Measurements from ENCODE around the gene VASP.

VASP gene

DNA sequence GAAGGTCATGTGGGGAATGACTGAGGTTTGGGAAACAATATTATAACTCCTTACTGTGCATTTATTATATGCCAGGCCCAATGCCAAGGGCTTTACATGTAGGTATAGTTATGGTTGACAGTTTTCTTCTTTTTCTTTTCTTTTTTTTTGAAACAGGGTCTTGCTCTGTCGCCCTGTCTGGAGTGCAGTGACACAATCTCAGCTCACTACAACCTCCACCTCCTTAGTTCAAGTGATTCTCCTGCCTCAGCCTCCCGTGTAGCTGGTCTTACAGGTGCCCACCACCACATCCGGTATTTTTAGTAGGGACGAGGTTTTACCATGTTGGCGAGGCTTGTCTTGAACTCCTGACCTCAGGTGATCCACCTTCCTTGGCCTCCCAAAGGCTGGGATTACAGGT lies 24.2 kb upstream of the VASP start:
- Mint-ChIP-seq H3K27ac (no peak overlapping the region), H3K4me1 (ENCODE audit: low read depth) (peaks cover 22% of the 10 kb centered on the region), H3K36me3 (ENCODE audit: low read depth) (no peaks in the 10 kb centered on the region), H3K27me3 (ENCODE audit: low read depth) (peaks cover 4% of the 10 kb centered on the region), H3K4me3 (no peak overlapping the region), H3K9me3 (no peaks in the 10 kb centered on the region)

DNA sequence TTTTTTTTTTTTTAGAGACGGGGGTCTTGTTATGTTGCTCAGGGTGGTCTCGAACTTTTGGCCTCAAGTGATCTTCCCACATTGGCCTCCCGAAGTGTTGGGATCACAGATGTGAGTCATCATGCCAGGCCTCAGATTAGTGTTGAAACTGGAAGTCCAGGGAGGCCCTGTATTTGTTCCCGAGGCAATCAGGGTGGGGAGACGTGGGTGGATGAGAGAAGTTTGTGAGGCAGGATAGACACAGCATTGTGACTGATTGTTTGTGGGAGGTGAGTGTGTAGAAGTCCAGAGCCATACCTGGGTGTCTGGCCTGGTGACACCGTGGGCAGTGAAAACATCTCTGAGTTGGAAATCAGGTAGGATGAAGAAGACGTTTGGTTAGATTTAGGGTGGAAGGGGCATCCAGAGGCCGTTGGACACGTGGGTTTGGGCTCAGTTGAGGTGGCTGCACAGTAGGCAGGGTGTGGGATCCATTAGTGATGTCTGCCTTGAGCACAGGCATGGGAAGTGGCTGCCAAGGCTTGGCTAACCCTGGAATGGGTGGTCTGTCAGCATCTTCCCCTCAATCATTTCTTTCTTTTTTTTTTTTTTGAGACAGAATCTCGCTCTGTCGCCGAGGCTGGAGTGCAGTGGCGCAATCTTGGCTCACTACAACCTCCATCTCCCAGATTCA lies 22.9 kb upstream of the VASP start:
- H3K4me3 Mint-ChIP-seq, result peak overlapping the region; percentile 50
- no peak overlapping the region for H3K27ac Mint-ChIP-seq
- H3K27me3 Mint-ChIP-seq (ENCODE audit: low read depth), result peaks cover 4% of the 10 kb centered on the region
- H3K36me3 Mint-ChIP-seq (ENCODE audit: low read depth), result no peaks in the 10 kb centered on the region
- no peaks in the 10 kb centered on the region for H3K9me3 Mint-ChIP-seq
- H3K4me1 Mint-ChIP-seq (ENCODE audit: low read depth), result peaks cover 14% of the 10 kb centered on the region

DNA sequence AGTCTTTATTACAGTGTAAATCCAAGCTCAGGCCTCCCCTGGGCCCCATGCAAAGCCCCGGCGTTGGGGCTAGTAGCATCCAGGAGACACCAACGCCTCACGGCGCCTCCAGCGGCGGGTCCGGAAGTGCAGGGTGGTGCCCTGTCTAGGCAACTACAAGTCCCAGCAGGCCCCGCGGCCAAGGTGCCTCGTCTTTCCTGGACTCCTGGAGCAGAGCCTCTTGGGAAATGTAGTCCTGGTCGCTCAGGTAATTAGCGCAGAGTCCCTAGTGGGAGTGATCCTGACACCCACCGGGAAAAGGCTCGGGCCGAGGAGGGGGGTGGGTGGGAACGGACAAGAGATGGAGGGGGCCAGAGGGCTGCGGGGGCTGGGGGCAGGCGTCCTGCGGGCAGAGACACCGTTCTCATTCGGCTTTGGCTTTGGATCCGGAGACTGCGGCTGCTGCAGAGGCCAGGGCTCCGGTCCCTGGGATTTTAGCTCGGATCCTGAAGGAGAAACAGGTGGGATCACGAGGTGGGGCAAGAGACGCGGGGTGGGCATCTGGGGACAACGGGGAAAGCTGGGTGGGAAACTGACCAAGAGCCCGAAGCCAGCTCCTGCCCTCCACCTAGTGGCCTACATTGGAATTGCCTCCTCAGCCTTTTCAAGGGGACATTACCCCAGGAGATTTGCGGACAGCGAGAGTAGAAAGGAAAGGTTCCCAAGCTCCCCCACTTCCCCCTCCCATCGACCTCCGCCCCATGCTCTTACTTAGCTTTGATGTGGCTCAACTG lies 21.8 kb upstream of the VASP start:
- H3K27me3 Mint-ChIP-seq (ENCODE audit: low read depth), result peaks cover 4% of the 10 kb centered on the region
- H3K27ac Mint-ChIP-seq, result peak overlapping the region; percentile 81
- peak overlapping the region; percentile 89 for H3K4me3 Mint-ChIP-seq
- H3K9me3 Mint-ChIP-seq, result no peaks in the 10 kb centered on the region
- H3K36me3 Mint-ChIP-seq (ENCODE audit: low read depth), result no peaks in the 10 kb centered on the region
- peaks cover 11% of the 10 kb centered on the region for H3K4me1 Mint-ChIP-seq (ENCODE audit: low read depth)

DNA sequence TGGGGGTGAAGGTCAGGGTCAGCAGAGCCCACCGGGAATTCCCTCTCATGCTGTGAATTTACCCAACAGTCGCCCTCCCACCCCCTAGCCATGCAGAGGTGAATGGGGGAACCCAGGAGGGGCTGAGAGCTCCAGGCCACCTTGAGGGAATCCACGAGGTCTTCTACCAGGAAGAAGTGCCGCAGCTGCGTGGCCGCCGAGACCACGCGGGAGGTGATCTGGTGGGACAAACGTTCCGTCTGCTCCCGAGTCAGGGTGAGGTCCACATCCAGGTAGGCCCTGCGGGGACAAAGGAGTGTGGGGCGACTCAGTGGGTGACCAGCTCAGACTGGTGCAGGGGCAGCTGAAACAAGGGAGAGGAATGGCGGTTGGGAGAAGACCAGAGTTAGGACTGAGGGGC lies 18.6 kb upstream of the VASP start:
- Mint-ChIP-seq H3K27me3 (ENCODE audit: low read depth) (peaks cover 7% of the 10 kb centered on the region), H3K4me1 (ENCODE audit: low read depth) (peaks cover 18% of the 10 kb centered on the region), H3K27ac (no peak overlapping the region), H3K9me3 (no peaks in the 10 kb centered on the region), H3K36me3 (ENCODE audit: low read depth) (no peaks in the 10 kb centered on the region), H3K4me3 (no peak overlapping the region)

DNA sequence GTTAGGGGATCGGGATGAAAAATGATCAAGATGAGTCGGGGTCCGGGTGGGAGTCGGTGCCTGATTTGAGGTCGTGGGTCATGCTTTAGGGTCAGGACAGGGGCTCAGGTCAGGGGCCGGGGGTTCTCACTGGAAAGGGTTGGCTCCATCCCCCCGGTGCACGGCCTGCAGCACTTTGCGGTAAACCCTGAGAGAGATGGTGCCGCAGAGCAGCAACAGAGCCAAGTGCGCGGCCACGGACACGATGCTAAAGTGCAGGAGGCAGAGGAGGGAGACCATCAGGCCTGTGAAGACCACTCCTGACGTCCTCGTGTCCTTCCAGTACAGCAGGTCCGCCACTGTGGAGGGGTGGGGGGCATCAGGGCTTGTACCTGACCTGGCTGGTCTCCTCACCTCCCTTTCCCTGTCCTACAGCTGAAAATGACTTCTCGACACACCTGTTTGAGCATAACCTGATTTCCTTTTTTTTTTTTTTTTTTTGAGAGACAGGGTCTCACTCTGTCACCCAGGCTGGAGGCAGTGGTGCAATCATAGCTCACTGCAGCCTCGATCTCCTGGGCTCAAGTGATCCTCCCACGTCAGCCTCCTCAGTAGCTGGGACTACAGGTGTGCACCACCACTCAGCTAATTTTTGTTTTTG lies 17.9 kb upstream of the VASP start:
- H3K4me1 Mint-ChIP-seq (ENCODE audit: low read depth), result peaks cover 17% of the 10 kb centered on the region
- no peaks in the 10 kb centered on the region for H3K36me3 Mint-ChIP-seq (ENCODE audit: low read depth)
- no peak overlapping the region for H3K4me3 Mint-ChIP-seq
- H3K27me3 Mint-ChIP-seq (ENCODE audit: low read depth), result peaks cover 7% of the 10 kb centered on the region
- H3K27ac Mint-ChIP-seq, result no peak overlapping the region
- no peaks in the 10 kb centered on the region for H3K9me3 Mint-ChIP-seq

DNA sequence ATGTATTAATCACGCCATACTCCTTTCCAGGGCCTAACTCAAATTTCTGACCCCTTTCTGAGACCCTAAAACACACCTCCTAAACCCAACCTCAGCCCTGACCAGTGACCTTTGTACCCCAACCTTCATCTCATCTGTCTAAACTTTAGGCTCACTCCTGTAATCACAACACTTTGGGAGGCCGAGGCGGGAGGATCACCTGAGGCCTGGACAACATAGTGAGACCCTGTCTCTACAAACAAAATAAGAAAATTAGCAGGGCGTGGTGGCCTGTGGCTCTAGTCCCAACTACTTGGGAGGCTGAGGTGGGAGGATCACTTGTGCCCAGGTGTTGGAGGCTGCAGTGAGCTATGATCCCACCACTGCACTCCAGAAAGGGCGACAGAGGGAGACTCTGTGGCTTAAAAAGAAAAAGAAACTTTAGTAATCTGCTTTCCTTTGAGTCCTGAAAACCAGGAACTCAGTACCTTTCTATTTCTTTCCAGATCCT lies 15.1 kb upstream of the VASP start:
- peaks cover 19% of the 10 kb centered on the region for H3K27me3 Mint-ChIP-seq (ENCODE audit: low read depth)
- H3K9me3 Mint-ChIP-seq, result no peaks in the 10 kb centered on the region
- H3K27ac Mint-ChIP-seq, result no peak overlapping the region
- no peaks in the 10 kb centered on the region for H3K36me3 Mint-ChIP-seq (ENCODE audit: low read depth)
- peak overlapping the region; percentile 70 for H3K4me3 Mint-ChIP-seq
- H3K4me1 Mint-ChIP-seq (ENCODE audit: low read depth), result peaks cover 14% of the 10 kb centered on the region

DNA sequence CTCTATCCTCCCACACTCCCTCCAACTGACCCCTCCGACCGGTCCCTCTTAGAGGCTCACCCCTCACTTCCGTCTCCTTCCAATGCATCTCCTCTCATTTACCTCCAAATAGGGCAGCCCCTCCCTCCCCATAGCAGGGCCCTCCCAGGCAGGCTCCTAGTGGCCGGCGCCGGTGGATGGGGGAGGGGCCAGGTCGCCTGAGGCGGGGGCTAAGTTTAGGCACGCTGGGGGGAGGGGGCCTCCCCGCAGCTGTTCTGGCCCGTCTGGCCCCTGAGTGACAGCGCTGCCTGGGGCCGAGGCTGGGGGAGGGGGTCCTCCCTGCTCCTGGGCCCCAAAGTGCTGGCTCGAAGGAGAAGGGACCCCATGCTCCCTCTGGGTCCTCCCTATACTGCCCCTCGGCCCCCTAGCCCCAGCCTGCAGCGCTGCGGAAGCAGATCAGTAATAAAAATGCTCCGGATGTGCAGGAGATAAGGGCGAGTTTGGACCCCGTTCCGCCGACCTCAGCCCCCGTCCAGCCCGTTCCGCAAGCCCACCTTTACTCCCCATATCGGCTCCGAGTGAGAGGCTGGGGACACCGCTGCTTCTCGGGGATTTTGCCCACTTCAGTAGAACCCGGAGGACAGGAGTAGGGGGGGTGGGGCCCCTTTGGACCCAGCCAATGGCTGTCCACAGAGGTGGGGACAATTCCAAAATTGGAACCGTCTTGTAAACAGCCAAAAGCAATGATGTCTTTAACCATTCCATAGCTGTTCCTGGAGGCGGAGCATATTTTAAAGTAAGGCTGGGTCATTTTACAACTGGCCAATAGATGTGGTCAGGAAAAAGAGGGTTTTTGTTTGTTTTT lies 14.4 kb upstream of the VASP start:
- Mint-ChIP-seq H3K36me3 (ENCODE audit: low read depth) (no peaks in the 10 kb centered on the region), H3K27me3 (ENCODE audit: low read depth) (peaks cover 24% of the 10 kb centered on the region), H3K4me3 (peak overlapping the region; percentile 70), H3K4me1 (ENCODE audit: low read depth) (peaks cover 18% of the 10 kb centered on the region), H3K27ac (no peak overlapping the region), H3K9me3 (no peaks in the 10 kb centered on the region)

DNA sequence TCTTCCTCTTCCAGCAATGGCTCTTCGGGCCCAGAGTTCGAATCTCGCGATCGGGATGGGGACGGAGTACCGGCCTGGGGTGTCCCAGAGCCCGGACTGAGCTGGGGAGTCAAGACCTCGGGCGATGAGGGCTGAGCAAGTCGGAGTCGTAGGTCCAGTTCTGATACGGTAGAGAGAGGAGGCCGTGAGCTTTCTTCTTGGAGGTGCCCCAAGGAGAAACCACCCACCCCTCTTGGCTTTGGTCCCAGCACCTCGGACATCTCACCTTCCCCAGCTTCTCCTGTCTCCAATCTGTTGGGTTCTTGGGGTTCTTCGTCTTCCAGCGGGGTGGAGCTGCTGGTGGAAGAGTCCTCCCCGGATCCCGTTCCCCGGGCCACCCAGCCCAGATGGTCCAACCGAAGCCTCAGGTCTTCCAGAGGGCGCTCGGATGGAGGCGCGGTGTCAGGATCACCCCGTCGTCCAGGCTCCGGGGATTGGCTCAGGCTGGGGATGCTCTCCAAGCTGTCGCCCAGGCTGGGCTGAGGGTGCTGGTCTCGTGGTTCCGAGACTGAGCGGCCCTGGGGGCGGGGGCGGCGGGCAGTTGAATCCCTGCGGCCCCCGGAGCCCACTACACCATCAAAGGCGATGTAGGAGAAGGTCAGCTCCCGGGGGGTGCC lies 12.9 kb upstream of the VASP start:
- no peaks in the 10 kb centered on the region for H3K9me3 Mint-ChIP-seq
- no peak overlapping the region for H3K27ac Mint-ChIP-seq
- peaks cover 2% of the 10 kb centered on the region for H3K36me3 Mint-ChIP-seq (ENCODE audit: low read depth)
- H3K4me1 Mint-ChIP-seq (ENCODE audit: low read depth), result peaks cover 27% of the 10 kb centered on the region
- no peak overlapping the region for H3K4me3 Mint-ChIP-seq
- H3K27me3 Mint-ChIP-seq (ENCODE audit: low read depth), result peaks cover 33% of the 10 kb centered on the region

DNA sequence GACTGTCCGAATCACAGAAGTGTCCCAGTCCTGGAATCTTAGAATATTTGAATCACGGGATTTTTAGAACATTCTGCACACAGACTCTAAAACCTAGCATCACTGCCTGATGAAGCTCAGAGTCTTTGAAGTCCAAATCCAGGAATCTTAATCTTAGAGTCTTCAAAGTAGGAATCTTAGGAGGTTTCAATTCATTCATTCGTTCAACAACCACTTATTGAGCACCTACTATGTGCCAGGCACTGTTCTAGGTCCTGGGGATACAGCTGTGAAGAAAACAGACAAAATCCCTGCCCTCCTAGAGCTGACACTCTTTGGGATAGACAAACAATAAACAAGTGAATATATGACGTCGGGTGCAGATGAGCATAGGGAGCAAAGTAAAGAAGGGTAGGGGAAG lies 12.1 kb upstream of the VASP start:
- Mint-ChIP-seq H3K27me3 (ENCODE audit: low read depth) (peaks cover 37% of the 10 kb centered on the region), H3K36me3 (ENCODE audit: low read depth) (peaks cover 4% of the 10 kb centered on the region), H3K9me3 (no peaks in the 10 kb centered on the region), H3K4me1 (ENCODE audit: low read depth) (peaks cover 29% of the 10 kb centered on the region), H3K27ac (no peak overlapping the region), H3K4me3 (peak overlapping the region; percentile 63)

DNA sequence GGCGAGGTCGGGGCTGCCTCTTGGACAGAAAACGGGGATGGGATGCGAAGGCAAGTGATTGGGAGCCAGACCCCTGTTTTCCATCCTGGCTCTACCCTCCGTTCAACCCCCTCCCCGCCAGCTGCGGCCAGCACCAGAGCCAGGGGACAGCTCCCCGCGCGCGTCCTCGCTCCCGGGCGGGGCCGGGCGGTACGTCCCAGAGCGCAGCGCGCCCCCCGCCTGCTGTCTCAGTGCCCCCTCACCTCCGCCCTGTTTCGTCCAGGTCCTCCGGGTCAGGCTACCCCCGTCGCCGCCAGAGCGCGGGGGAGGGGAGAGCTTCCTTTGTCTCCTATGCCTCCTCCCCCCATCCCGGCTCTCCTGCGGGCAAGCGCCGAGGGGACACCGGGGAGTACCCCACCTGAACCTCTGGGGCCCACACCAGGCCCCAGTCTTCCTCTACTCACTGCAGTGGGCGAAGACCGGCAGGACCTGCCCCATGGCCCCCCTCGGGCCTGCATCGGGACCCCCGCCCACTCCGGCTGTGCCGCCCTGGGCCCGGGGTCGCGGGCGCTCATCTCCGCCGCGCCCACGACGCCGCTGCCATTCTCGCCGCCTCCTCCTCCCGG lies 10.8 kb upstream of the VASP start:
- Mint-ChIP-seq H3K4me1 (ENCODE audit: low read depth) (peaks cover 29% of the 10 kb centered on the region), H3K27me3 (ENCODE audit: low read depth) (peaks cover 43% of the 10 kb centered on the region), H3K27ac (no peak overlapping the region), H3K36me3 (ENCODE audit: low read depth) (peaks cover 7% of the 10 kb centered on the region), H3K4me3 (peak overlapping the region; percentile 62), H3K9me3 (no peaks in the 10 kb centered on the region)

DNA sequence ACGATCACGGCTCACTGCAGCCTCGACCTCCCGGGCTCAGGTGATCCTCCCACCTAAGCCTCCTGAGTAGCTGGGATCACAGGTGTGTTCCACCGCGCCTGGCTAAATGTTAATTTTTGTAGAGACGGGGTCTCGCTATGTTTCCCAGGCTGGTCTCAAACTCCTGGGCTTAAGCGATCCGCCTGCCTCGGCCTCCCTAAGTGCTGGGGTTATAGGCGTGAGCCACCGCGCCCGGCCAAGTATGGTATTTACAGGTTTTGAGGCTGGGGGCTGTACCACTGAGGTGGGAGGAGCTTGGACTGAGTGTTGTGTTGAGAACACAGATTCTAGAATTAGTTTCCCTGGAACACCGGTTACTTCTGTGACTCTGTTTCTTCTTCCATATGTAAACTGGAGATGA lies 9.5 kb upstream of the VASP start:
- H3K4me1 Mint-ChIP-seq (ENCODE audit: low read depth), result peaks cover 27% of the 10 kb centered on the region
- no peaks in the 10 kb centered on the region for H3K9me3 Mint-ChIP-seq
- peaks cover 7% of the 10 kb centered on the region for H3K36me3 Mint-ChIP-seq (ENCODE audit: low read depth)
- peaks cover 43% of the 10 kb centered on the region for H3K27me3 Mint-ChIP-seq (ENCODE audit: low read depth)
- H3K27ac Mint-ChIP-seq, result no peak overlapping the region
- peak overlapping the region; percentile 48 for H3K4me3 Mint-ChIP-seq

DNA sequence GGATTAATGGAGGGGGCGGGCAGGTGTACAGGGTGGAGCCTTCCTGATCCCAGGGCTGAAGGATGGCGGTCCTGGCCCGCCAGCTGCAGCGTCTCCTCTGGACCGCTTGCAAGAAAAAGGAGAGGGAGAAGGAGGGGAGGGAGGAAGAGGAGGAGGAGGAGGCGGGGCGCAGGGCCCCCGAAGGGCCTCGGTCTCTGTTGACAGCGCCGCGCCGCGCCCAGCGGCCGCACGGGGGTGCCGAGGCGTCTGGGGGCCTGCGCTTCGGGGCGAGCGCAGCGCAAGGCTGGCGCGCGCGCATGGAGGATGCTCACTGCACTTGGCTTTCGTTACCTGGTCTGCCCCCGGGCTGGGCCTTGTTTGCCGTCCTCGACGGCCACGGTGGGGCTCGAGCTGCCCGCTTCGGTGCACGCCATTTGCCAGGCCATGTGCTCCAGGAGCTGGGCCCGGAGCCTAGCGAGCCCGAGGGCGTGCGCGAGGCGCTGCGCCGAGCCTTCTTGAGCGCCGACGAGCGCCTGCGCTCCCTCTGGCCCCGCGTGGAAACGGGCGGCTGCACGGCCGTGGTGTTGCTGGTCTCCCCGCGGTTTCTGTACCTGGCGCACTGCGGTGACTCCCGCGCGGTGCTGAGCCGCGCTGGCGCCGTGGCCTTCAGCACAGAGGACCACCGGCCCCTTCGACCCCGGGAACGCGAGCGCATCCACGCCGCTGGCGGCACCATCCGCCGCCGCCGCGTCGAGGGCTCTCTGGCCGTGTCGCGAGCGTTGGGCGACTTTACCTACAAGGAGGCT lies 8.7 kb upstream of the VASP start, which contains the start of gene PPM1N:
PPM1N (plus strand) TSS at position 33 of the 785 bp plus-strand sequence; CDS start at position 63, 30 bp downstream.
- Mint-ChIP-seq H3K4me1 (ENCODE audit: low read depth) (peaks cover 22% of the 10 kb centered on the region), H3K27me3 (ENCODE audit: low read depth) (peaks cover 40% of the 10 kb centered on the region), H3K9me3 (no peaks in the 10 kb centered on the region), H3K36me3 (ENCODE audit: low read depth) (peaks cover 7% of the 10 kb centered on the region), H3K27ac (peak within 1 kb of the TSS; percentile 58), H3K4me3 (peak within 1 kb of the TSS; percentile 77)
